ENCODE results near the gene MYMX. TPM values are rescaled to one million over a fixed set of nuclear protein-coding genes. Genes with fewer than 3 reads are reported as not detected.

MYMX gene
- total RNA-seq, 1 donor from 2014 or later = 11.2 TPM

- Mint-ChIP-seq H3K27ac (ENCODE audit: unreplicated experiment) (no peak overlapping the region), H3K36me3 (ENCODE audit: low read depth, unreplicated experiment) (peaks cover 74% of the 10 kb centered on the region), H3K9me3 (ENCODE audit: unreplicated experiment) (no peaks in the 10 kb centered on the region), H3K27me3 (ENCODE audit: unreplicated experiment) (peaks cover 10% of the 10 kb centered on the region), H3K4me1 (ENCODE audit: unreplicated experiment) (peaks cover 44% of the 10 kb centered on the region), H3K4me3 (ENCODE audit: unreplicated experiment) (no peak overlapping the region)
- TF ChIP-seq, protein P1, sequence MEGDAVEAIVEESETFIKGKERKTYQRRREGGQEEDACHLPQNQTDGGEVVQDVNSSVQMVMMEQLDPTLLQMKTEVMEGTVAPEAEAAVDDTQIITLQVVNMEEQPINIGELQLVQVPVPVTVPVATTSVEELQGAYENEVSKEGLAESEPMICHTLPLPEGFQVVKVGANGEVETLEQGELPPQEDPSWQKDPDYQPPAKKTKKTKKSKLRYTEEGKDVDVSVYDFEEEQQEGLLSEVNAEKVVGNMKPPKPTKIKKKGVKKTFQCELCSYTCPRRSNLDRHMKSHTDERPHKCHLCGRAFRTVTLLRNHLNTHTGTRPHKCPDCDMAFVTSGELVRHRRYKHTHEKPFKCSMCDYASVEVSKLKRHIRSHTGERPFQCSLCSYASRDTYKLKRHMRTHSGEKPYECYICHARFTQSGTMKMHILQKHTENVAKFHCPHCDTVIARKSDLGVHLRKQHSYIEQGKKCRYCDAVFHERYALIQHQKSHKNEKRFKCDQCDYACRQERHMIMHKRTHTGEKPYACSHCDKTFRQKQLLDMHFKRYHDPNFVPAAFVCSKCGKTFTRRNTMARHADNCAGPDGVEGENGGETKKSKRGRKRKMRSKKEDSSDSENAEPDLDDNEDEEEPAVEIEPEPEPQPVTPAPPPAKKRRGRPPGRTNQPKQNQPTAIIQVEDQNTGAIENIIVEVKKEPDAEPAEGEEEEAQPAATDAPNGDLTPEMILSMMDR (IDR thresholded peaks at IDR 0.05; ENCODE audit: unreplicated experiment) = no peak
- no peak for DNase-seq (ENCODE audit: low spot score)
Measured at GRCh38 chr6:44250718-44251123, 34.0 kb downstream of the MYMX start.

DNA sequence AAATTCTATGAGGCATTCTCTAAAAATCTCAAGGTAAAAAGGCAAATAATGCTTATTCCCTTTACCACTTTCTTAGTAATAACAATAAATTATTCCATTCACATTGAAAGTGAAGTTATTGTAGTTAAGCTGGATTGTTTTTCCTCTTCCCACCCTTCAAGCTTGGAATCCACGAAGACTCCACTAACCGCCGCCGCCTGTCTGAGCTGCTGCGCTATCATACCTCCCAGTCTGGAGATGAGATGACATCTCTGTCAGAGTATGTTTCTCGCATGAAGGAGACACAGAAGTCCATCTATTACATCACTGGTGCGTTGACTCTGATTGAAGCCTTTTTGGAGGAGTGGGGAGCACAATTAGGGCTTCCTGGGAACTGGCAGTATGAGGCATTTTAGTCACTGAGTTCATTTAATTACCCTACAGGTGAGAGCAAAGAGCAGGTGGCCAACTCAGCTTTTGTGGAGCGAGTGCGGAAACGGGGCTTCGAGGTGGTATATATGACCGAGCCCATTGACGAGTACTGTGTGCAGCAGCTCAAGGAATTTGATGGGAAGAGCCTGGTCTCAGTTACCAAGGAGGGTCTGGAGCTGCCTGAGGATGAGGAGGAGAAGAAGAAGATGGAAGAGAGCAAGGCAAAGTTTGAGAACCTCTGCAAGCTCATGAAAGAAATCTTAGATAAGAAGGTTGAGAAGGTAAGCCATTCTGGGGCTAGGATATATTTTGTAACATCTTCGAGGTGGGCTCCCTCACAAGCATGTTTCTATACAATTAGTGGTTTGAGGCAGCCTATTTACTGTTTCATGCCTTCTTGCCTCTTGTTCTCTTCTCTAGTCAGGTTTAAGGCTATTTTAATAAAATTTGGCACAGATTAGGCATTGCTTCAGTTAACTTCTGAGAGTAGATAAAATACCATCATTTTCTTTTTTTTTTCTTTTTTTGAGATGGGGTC is 35.1 kb downstream of the MYMX start:
- H3K27me3 Mint-ChIP-seq (ENCODE audit: unreplicated experiment) = peaks cover 14% of the 10 kb centered on the region
- H3K9me3 Mint-ChIP-seq (ENCODE audit: unreplicated experiment) = no peaks in the 10 kb centered on the region
- H3K27ac Mint-ChIP-seq (ENCODE audit: unreplicated experiment) = no peak overlapping the region
- peaks cover 80% of the 10 kb centered on the region for H3K36me3 Mint-ChIP-seq (ENCODE audit: low read depth, unreplicated experiment)
- DNase-seq (ENCODE audit: low spot score) = no peak
- TF ChIP-seq, protein P1 (IDR thresholded peaks at IDR 0.05; ENCODE audit: unreplicated experiment) = no peak
- H3K4me3 Mint-ChIP-seq (ENCODE audit: unreplicated experiment) = peak overlapping the region; percentile 52
- peaks cover 52% of the 10 kb centered on the region for H3K4me1 Mint-ChIP-seq (ENCODE audit: unreplicated experiment)

GRCh38 chr6:44253307-44254101 is 36.8 kb downstream of the MYMX start:
- peaks cover 76% of the 10 kb centered on the region for H3K36me3 Mint-ChIP-seq (ENCODE audit: low read depth, unreplicated experiment)
- peak; percentile 73 for DNase-seq (ENCODE audit: low spot score)

DNA sequence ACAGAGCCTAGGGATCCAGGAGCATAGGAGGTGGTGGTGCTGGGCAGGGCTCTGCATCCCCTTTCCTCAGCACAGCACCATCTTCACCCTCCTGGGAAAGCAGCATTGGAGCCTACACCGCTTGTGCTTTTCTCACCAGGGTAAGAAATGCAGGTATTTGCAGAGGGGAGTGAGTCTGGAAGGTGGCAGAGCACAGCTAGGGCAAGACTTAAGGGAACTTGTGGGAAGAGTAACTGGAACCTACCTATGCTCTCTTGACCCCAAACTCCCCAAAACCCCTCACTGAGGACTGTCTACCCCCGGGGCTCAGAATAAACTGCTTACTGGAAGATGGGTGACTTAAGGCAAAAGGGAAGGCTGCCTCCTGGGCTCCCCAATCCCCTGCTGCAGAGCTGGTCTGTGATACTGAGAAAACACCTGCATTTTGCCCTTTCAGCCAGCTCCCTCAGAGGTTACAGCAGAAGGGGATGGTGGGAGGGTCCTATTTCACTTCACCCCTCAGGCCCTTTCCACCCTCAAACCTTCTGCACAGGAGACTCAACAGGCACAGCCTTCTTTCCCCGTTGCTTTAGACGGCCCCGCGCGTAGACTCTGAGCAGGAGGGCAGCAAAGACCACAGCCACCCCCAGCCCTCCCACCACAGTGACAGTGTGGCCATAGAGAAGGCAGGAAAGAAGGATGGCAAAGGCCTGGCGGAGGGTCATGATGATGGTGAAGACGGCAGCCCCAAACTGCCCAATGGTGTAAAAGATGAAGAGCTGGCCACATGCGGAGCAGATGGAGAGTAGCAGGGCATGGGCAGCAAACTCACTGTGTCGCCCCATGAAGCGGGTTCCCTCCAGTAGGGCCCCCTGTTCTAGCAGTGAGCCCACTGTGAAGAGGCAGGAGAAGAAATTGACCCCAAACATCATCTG is 37.7 kb downstream of the MYMX start:
- Mint-ChIP-seq H3K4me3 (ENCODE audit: unreplicated experiment) (peak overlapping the region; percentile 70), H3K27me3 (ENCODE audit: unreplicated experiment) (peaks cover 14% of the 10 kb centered on the region), H3K27ac (ENCODE audit: unreplicated experiment) (peak overlapping the region; percentile 20)

More at GRCh38 chr6:44253307-44254101, 36.8 kb downstream of the MYMX start:
- Mint-ChIP-seq H3K4me3 (ENCODE audit: unreplicated experiment) (peak overlapping the region; percentile 77), H3K27me3 (ENCODE audit: unreplicated experiment) (peaks cover 14% of the 10 kb centered on the region), H3K9me3 (ENCODE audit: unreplicated experiment) (no peaks in the 10 kb centered on the region), H3K27ac (ENCODE audit: unreplicated experiment) (peak overlapping the region; percentile 16), H3K4me1 (ENCODE audit: unreplicated experiment) (peaks cover 51% of the 10 kb centered on the region)
- TF ChIP-seq, protein P1 (IDR thresholded peaks at IDR 0.05; ENCODE audit: unreplicated experiment) = no peak

More for the DNA sequence above, 37.7 kb downstream of the MYMX start:
- TF ChIP-seq, protein P1 (IDR thresholded peaks at IDR 0.05; ENCODE audit: unreplicated experiment) = no peak
- Mint-ChIP-seq H3K36me3 (ENCODE audit: low read depth, unreplicated experiment) (peaks cover 70% of the 10 kb centered on the region), H3K4me1 (ENCODE audit: unreplicated experiment) (peaks cover 44% of the 10 kb centered on the region), H3K9me3 (ENCODE audit: unreplicated experiment) (no peaks in the 10 kb centered on the region)
- DNase-seq (ENCODE audit: low spot score) = no peak
